ENCODE measurements around the gene AUH. TPM values are rescaled to one million over a fixed set of nuclear protein-coding genes. Genes with fewer than 3 reads are reported as not detected.

AUH gene
- total RNA-seq, 4 donors from 2014 or later = 10.6 to 25.4 (median 16.7) TPM

DNA sequence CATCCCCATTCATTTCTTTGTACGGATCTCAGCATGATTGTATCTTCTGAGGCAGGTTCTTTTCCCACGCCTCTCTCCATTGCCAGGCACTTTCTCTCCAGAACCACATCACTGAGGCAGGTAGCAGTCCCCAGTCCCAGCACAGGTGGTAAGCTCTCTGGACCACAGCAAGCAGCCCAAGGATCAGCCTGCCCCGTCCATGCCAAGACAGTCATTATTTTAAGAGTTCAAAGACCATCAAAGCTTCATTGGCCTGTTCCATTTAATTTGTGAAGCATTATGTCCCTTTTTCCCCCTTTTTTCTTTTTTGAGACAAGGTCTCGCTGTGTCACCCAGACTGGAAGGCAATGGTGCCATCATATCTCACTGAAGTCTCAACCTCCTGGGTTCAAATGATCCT, 171.7 kb downstream of the AUH start:
- TF ChIP-seq POLR2A (IDR thresholded peaks at IDR 0.05) (no peak), CTCF (IDR thresholded peaks at IDR 0.05) (no peak)
- Histone ChIP-seq H3K4me3 (no peak overlapping the region), H3K27me3 (no peaks in the 10 kb centered on the region), H3K27ac (no peak overlapping the region), H3K4me1 (peaks cover 27 to 57% (median 47%) of the 10 kb centered on the region in 3 donors), H3K9me3 (no peaks in the 10 kb centered on the region), H3K36me3 (no peaks in the 10 kb centered on the region)
- DNase-seq = no peak
- intact Hi-C loops (cut with DNase I) = no loop called here
- 94 to 97% methylated on average over 4 of the region's 4 CpGs for WGBS, 2 donors

GRCh38 chr9:91188719-91189590, 172.8 kb downstream of the AUH start:
- Histone ChIP-seq H3K9me3 (no peaks in the 10 kb centered on the region), H3K36me3 (no peaks in the 10 kb centered on the region), H3K4me3 (no peak overlapping the region), H3K4me1 (peaks cover 19 to 50% (median 36%) of the 10 kb centered on the region in 3 donors), H3K27me3 (no peaks in the 10 kb centered on the region), H3K27ac (no peak overlapping the region)
- no peak for DNase-seq
- 90 to 92% methylated on average over 9 to 11 of the region's 11 CpGs for WGBS, 2 donors
- intact Hi-C loops (cut with DNase I) = no loop called here
- TF ChIP-seq POLR2A (IDR thresholded peaks at IDR 0.05) = no peak
- TF ChIP-seq CTCF (IDR thresholded peaks at IDR 0.05) = no peak

GRCh38 chr9:91187965-91188344, 173.8 kb downstream of the AUH start:
- Histone ChIP-seq H3K36me3 (no peaks in the 10 kb centered on the region), H3K27ac (peak overlapping the region in 1 of 4 donors; percentile 15), H3K27me3 (no peaks in the 10 kb centered on the region), H3K9me3 (no peaks in the 10 kb centered on the region), H3K4me3 (no peak overlapping the region), H3K4me1 (peaks cover 10 to 50% (median 28%) of the 10 kb centered on the region in 3 donors)
- intact Hi-C loops (cut with DNase I) = no loop called here
- 58 to 63% methylated on average over 2 of the region's 2 CpGs for WGBS, 2 donors
- no peak for TF ChIP-seq CTCF (IDR thresholded peaks at IDR 0.05)
- no peak for DNase-seq

DNA sequence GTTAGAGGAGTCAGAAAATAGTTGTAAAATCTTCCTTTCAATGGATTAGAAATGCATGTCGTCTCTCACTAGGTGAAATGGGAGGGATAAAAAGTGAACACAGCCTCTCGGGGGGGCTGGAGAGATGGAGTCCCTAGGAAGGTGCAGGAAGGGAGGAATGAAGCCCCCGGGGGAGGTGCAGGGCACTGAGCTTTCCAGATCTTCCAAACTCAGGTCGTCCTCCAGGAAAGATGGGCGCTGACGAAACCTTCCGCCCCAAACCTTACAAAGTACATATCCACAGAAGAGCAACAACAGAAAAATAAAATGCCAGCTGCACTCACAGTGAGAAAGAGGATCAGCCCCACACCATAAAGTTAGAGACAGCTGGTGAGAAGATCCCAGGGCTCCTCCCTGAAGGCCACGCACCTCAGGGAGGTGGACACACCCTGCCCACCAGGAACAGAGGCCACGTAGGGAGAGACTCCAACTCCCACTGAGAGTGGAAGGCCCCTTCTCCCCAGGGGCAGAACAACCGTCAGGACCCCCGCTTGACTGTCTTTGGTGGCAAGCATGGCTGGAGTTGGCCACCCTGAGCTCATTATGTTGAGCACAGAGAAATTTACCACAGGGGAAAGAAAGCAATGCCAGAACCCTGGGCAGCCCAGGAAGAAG, 174.3 kb downstream of the AUH start:
- peaks cover 6 to 50% (median 23%) of the 10 kb centered on the region in 3 donors for H3K4me1 ChIP-seq
- intact Hi-C loops (cut with DNase I) = no loop called here
- H3K9me3 ChIP-seq = no peaks in the 10 kb centered on the region
- DNase-seq = no peak
- 92 to 94% methylated on average over 7 to 9 of the region's 11 CpGs for WGBS, 2 donors
- H3K27me3 ChIP-seq = no peaks in the 10 kb centered on the region
- no peak overlapping the region for H3K4me3 ChIP-seq
- H3K36me3 ChIP-seq = no peaks in the 10 kb centered on the region
- H3K27ac ChIP-seq = peak overlapping the region in 2 of 4 donors; percentile 15 to 33
- no peak for TF ChIP-seq POLR2A (IDR thresholded peaks at IDR 0.05)
- no peak for TF ChIP-seq CTCF (IDR thresholded peaks at IDR 0.05)

- H3K36me3 ChIP-seq = no peaks in the 10 kb centered on the region
- H3K4me1 ChIP-seq = peaks cover 0 to 50% (median 22%) of the 10 kb centered on the region in 3 donors
- no peaks in the 10 kb centered on the region for H3K27me3 ChIP-seq
- TF ChIP-seq POLR2A (IDR thresholded peaks at IDR 0.05) = no peak
- no peak for TF ChIP-seq CTCF (IDR thresholded peaks at IDR 0.05)
- H3K4me3 ChIP-seq = no peak overlapping the region
- intact Hi-C loops (cut with DNase I) = no loop called here
- no peak for DNase-seq
- peak overlapping the region in 1 of 4 donors; percentile 33 for H3K27ac ChIP-seq
- WGBS, 2 donors = 67% methylated on average over 1 of the region's 2 CpGs; no CpG with 5 or more reads in 1 of the 2 donors
- no peaks in the 10 kb centered on the region for H3K9me3 ChIP-seq
These were observed 175.0 kb downstream of the AUH start for GRCh38 chr9:91186632-91187108.

Measured in esophagus squamous epithelium (tissue), 5 donors.